ENCODE results near the gene PI4K2A. TPM values are rescaled to one million over a fixed set of nuclear protein-coding genes. Genes with fewer than 3 reads are reported as not detected.

Gene PI4K2A
- total RNA-seq, 4 donors from 2014 or later = 14.8 to 25.8 (median 22.7) TPM

GRCh38 chr10:97601268-97602215, 38.9 kb upstream of the PI4K2A start:
- 84% methylated on average over 5 of the region's 21 CpGs; no CpG with 5 or more reads in 1 of the 2 donors for WGBS, 2 donors (ENCODE audit: low coverage in 1 of 2)
- H3K9me3 ChIP-seq = no peaks in the 10 kb centered on the region
- no peak overlapping the region for H3K27ac ChIP-seq
- H3K27me3 ChIP-seq = no peaks in the 10 kb centered on the region
- no peak for TF ChIP-seq POLR2A (IDR thresholded peaks at IDR 0.05)
- no peak for TF ChIP-seq POLR2AphosphoS5 (IDR thresholded peaks at IDR 0.05)
- TF ChIP-seq EP300 (IDR thresholded peaks at IDR 0.05) = no peak
- no peak for TF ChIP-seq CTCF (IDR thresholded peaks at IDR 0.05)
- H3K4me1 ChIP-seq = peaks cover 0 to 12% (median 8%) of the 10 kb centered on the region in 3 donors
- H3K36me3 ChIP-seq = no peaks in the 10 kb centered on the region
- no peak overlapping the region for H3K4me3 ChIP-seq
- no peak for ATAC-seq

GRCh38 chr10:97607095-97607636, 33.3 kb upstream of the PI4K2A start:
- peaks cover 0 to 3% (median under 1%) of the 10 kb centered on the region in 3 donors for H3K4me1 ChIP-seq
- no peaks in the 10 kb centered on the region for H3K27me3 ChIP-seq
- WGBS, 2 donors (ENCODE audit: low coverage in 1 of 2) = 95% methylated on average over 4 to 5 of the region's 5 CpGs
- no peak for ATAC-seq
- H3K27ac ChIP-seq = no peak overlapping the region
- no peaks in the 10 kb centered on the region for H3K36me3 ChIP-seq
- no peaks in the 10 kb centered on the region for H3K9me3 ChIP-seq
- TF ChIP-seq EP300 (IDR thresholded peaks at IDR 0.05) (no peak), CTCF (IDR thresholded peaks at IDR 0.05) (no peak), POLR2A (IDR thresholded peaks at IDR 0.05) (no peak), POLR2AphosphoS5 (IDR thresholded peaks at IDR 0.05) (no peak)
- H3K4me3 ChIP-seq = no peak overlapping the region

GRCh38 chr10:97608991-97609561, 31.4 kb upstream of the PI4K2A start:
- Histone ChIP-seq H3K27me3 (no peaks in the 10 kb centered on the region), H3K27ac (peak overlapping the region in 2 of 4 donors; percentile 20 to 50), H3K4me1 (peaks cover 0 to 7% (median 3%) of the 10 kb centered on the region in 3 donors), H3K36me3 (peaks cover 0 to 4% of the 10 kb centered on the region in 2 donors), H3K9me3 (no peaks in the 10 kb centered on the region), H3K4me3 (no peak overlapping the region)
- ATAC-seq = peak; percentile 12
- no peak for TF ChIP-seq CTCF (IDR thresholded peaks at IDR 0.05)
- no peak for TF ChIP-seq EP300 (IDR thresholded peaks at IDR 0.05)
- TF ChIP-seq POLR2AphosphoS5 (IDR thresholded peaks at IDR 0.05) = no peak
- no peak for TF ChIP-seq POLR2A (IDR thresholded peaks at IDR 0.05)
- 50 to 88% methylated on average over 2 to 8 of the region's 13 CpGs for WGBS, 2 donors (ENCODE audit: low coverage in 1 of 2)

- Histone ChIP-seq H3K27me3 (no peaks in the 10 kb centered on the region), H3K27ac (no peak overlapping the region), H3K4me1 (peaks cover 0 to 7% (median 3%) of the 10 kb centered on the region in 3 donors), H3K9me3 (no peaks in the 10 kb centered on the region), H3K4me3 (no peak overlapping the region), H3K36me3 (peaks cover 0 to 28% of the 10 kb centered on the region in 2 donors)
- TF ChIP-seq POLR2A (IDR thresholded peaks at IDR 0.05) = no peak
- ATAC-seq = no peak
- 100% methylated on average over 4 of the region's 12 CpGs; no CpG with 5 or more reads in 1 of the 2 donors for WGBS, 2 donors (ENCODE audit: low coverage in 1 of 2)
Measured at GRCh38 chr10:97611473-97611872, 29.0 kb upstream of the PI4K2A start.

- peak; percentile 92 for ATAC-seq
- peak overlapping the region in 2 of 4 donors; percentile 24 to 27 for H3K27ac ChIP-seq
Measured at GRCh38 chr10:97612386-97612785, 28.1 kb upstream of the PI4K2A start.

More at GRCh38 chr10:97612386-97612785, 28.1 kb upstream of the PI4K2A start:
- Histone ChIP-seq H3K9me3 (no peaks in the 10 kb centered on the region), H3K4me1 (peaks cover 0 to 7% (median 3%) of the 10 kb centered on the region in 3 donors), H3K4me3 (no peak overlapping the region), H3K27me3 (no peaks in the 10 kb centered on the region), H3K36me3 (peaks cover 0 to 30% of the 10 kb centered on the region in 2 donors)
- peak; percentile 38 to 77 (median 66) for TF ChIP-seq CTCF (IDR thresholded peaks at IDR 0.05)
- no peak for TF ChIP-seq POLR2AphosphoS5 (IDR thresholded peaks at IDR 0.05)
- WGBS, 2 donors (ENCODE audit: low coverage in 1 of 2) = 0 to 12% methylated on average over 2 of the region's 2 CpGs

Measured in gastroesophageal sphincter (tissue), 4 donors.